ENCODE data around the gene WDR31.
"Not testable (repeated sequence)": the region's sequence is repeated elsewhere in the genome, so short reads cannot be mapped to it uniquely, and the experiment has no call there.

The WDR31 gene

DNA sequence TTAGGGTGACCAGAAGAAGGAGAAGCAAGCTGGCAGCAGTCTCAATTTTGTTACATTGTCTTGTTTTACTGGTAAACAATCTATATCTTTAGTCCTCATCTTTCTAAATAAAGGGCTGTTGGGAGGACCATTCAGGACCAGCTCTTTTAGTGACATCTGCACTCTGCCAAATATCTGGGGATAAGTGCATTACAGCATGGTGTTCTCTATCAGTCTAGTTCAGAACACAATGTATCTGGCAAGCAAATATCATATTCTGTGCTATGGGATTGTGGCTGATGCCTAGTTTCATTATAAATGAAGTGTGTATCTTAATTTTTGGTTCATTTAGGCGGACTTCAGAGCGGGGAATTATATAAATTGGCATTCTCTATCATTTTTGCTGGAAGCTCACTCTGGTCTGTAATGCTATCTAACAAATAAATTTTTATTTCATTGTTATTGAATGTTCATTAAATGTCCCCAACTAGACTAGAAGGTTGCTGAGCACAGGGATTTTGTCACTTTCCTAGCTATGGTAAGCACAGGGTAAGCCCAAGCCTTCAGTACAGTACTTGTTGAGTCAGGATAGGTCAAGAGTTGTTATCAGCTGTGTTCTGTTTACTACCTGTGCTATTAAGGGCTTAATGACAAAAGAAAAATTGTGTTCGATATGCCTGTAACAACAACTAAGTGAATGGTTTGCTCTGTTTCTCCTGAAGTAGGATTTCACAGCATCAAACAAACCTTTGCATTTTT is 11.9 kb downstream of the WDR31 start:
- no peak for DNase-seq

GRCh38 chr9:113326230-113326629 is 13.8 kb downstream of the WDR31 start:
- DNase-seq: no peak

DNA sequence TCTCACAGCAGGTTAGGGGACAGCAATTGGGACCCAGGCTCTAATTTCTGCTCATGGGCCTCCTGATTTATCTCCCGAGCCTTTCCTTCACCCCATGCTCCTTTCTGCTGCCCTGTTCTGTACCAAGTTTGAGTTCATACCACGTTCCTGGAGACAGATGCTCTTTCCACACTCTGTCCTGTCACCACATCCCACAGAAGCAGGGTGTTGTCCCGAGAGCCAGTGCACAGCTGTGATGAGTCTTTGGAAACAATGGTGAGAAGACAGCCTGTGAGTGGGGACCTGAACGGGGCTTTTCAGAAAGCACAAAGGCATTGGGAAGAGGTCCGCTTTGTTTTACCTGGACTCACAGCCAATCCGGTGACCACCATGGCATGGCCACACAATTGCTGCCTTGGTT is 17.4 kb downstream of the WDR31 start:
- no peak for DNase-seq

- DNase-seq: no peak
Observed at GRCh38 chr9:113320051-113320450, 20.0 kb downstream of the WDR31 start.

DNA sequence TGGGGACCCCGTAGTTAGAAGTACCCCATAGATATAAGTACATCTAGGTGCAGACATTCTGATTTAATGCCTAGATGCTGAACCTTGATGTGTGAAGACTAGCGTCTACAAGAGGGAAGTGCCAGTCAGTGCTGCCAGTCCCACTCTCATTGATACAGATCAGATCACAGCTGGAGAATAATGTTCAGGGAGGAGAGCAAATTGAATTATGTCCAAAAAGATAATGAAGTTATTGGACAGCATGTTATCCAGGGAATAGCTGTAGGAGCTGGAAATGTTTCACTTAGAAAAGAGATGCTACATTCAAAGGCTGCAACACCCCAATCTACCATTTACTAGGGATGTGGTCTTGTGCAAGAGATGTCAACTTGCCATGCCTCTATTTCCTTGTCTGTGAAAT is 21.0 kb downstream of the WDR31 start:
- DNase-seq: no peak

GRCh38 chr9:113317777-113318176 is 22.3 kb downstream of the WDR31 start:
- DNase-seq: no peak

GRCh38 chr9:113316030-113316429 is 24.0 kb downstream of the WDR31 start:
- no peak for DNase-seq

DNA sequence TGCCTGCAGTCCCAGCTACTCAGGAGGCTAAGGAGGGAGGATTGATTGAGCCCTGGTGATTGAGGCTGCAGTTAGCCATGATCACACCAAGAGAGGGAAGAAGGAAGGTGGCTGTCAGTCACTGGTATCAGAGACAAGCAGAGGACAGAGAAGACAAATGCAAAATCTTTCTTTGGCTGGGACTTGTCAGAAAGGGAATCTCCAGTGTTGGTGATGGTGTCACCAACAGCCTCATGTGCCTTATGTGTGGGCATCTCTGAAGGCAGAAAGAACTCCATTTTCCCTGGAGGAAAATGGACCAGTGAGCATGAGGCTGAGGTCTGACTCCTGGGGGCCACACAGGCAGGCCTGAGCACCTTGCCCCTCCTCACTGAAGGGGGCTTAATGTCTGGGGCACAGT is 24.8 kb downstream of the WDR31 start:
- DNase-seq: no peak

DNA sequence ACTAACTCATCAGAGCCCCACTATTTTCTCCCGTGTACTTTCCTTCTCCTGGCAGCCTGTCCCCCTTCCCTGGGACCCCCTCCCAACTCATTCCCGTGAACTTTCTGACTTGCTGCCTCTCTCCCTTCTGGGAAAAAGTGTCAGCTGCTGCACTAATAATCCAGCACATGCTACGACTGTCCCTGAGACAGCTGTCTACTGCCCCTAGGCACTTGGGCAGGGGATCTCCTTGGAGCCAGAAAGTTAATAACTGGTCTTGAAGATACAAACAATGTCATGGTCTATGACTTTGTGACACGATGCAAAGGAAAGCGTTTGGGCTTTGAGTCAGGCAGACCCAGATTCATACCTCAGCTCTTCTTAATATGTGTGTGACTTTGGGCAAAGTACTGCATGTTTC is 26.8 kb downstream of the WDR31 start:
- DNase-seq: no peak

DNA sequence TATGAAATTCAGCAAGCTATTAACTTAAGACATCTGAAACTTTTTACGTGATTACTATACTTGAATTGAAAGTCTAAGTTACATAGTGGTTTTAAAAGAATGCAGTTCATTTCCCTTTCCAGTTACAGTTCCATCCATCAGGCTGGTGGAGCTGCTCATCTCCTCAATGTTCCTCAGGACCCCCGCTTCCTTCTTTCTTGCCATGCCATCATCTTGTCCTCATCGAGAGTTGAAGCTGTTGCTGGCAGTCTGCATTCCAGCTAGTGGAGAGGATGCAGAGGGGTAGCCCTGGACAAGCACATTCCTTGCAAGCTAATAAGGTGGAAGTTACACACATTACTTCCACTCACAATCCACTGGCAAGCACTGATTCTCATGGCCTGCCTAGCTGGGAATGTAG is 28.1 kb downstream of the WDR31 start:
- DNase-seq: no peak

GRCh38 chr9:113310538-113310937 is 29.5 kb downstream of the WDR31 start:
- no peak for DNase-seq

GRCh38 chr9:113309204-113309813 is 30.8 kb downstream of the WDR31 start:
- DNase-seq: no peak

GRCh38 chr9:113307396-113307975 is 32.6 kb downstream of the WDR31 start:
- DNase-seq: no peak

GRCh38 chr9:113306566-113306965 is 33.5 kb downstream of the WDR31 start:
- no peak for DNase-seq

DNA sequence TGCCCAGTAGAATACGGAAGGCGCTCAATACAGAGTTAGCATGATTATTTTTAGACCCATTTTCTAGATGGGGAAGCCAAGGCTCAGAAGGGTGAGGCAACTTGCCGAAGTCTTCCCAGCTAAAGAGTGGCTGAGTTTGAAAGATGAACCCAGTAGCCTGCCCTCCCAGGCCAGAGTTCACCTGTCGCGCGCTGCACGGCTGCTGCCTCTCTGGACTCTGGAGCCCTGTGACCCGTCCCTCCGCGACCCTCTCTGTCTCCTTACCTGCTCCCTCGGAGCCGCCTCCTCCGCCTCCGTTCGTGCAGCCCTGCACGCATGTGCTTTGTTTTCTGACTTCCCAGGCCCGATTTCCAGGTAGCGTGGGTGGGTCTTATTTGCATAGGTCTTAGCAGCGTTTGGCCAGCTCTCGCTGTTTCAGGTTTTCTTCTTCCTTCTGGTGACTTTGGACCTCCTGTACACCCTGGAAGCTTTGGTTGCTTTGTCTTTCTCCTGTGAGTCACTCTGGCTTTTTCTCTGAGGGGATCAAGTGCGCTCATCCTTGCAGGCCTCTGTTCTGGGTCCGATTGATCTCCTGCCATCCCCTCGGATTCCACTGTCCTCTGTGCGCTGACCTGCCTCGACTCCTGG is 37.2 kb downstream of the WDR31 start, which contains the start of gene RNF183:
Gene RNF183 (minus strand): TSS at position 585 of the 627 bp plus-strand sequence. CDS start 5,192 bp downstream, outside the sequence.
- no peak for DNase-seq

DNA sequence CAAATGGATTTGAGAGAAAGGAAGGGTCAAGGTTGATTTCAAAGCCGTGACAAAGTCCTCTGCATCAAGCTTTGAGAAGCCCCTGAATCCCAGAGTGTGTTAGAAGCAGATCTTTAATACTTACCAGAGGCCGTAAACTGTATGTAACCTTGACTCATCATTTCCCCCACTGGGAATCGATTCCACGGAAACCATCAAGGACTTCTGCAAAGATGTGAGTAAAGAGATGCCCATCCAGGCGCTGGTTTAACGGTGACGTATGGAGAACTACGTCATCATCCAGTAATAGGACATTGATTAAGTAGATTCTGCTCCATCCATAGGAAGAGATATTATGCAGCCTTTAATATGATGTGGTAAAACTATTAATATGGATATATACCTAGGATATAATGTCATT is 38.5 kb downstream of the WDR31 start:
- no peak for DNase-seq

DNA sequence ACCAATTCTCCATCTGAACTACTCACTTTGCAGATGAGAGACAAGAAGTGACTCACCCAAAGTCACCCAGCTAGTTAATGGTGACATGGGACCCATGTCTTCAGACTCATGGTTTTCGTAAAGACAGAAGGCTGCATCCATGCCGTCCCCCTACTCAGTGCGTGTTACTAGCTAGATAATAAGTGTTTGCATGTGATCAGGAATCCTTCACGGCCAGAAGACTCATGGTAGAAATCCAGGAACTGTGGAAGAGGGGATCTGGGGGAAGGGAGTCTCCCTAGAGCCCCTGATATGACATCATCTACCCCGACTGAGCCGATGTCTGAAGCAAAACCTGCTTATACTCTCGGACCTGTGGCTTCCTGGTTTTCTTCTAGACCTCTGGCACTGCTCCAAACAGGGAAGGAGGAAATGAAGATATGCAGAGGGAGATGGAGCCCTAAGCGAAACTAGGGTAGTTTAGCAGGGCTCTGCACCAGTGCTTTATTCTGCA is 40.2 kb downstream of the WDR31 start:
- no peak for DNase-seq

GRCh38 chr9:113298924-113299770 is 40.9 kb downstream of the WDR31 start:
- no peak for DNase-seq

- DNase-seq: no peak
Observed at GRCh38 chr9:113298311-113298710, 41.8 kb downstream of the WDR31 start.

- DNase-seq: no peak
Observed at GRCh38 chr9:113296796-113297558, 43.1 kb downstream of the WDR31 start.

DNA sequence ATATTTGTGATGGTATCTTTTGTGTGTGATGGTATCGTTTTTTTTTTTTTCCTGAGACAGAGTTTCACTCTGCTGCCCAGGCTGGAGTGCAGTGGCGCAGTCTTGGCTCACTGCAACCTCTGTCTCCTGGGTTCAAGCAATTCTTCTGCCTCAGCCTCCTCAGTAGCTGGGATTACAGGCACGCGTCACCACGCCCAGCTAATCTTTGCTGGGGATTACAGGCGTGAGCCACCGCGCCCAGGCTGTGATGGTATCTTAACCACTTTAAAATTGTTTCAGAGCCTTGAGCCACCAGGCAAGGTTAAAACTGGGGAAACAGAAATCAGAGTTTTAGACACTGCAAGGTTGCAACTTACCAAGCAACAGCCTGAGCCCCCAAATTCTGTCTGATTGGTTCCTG is 43.8 kb downstream of the WDR31 start:
- not testable (repeated sequence) for DNase-seq

All from activated CD8-positive, alpha-beta memory T cell treated with anti-CD3 and anti-CD28 coated beads, Interleukin-2, amount 50 U/mL, for 4 hours (primary cell).